Activated CD4-positive, alpha-beta T cell treated with anti-CD3 and anti-CD28 coated beads, Interleukin-2, amount 50 U/mL, for 24 hours (primary cell): ENCODE results near the gene SPOCK1.
"Not testable (repeated sequence)": the region's sequence is repeated elsewhere in the genome, so short reads cannot be mapped to it uniquely, and the experiment has no call there.

Source experiments
- DNase-seq, 2 donors: peaks; one replicate each; pipeline ENCODE4 v3.0.0-alpha.2; 2020; ENCODE audit warnings: low read depth in 1 of 2, low spot score in 1 of 2

Gene SPOCK1

DNA sequence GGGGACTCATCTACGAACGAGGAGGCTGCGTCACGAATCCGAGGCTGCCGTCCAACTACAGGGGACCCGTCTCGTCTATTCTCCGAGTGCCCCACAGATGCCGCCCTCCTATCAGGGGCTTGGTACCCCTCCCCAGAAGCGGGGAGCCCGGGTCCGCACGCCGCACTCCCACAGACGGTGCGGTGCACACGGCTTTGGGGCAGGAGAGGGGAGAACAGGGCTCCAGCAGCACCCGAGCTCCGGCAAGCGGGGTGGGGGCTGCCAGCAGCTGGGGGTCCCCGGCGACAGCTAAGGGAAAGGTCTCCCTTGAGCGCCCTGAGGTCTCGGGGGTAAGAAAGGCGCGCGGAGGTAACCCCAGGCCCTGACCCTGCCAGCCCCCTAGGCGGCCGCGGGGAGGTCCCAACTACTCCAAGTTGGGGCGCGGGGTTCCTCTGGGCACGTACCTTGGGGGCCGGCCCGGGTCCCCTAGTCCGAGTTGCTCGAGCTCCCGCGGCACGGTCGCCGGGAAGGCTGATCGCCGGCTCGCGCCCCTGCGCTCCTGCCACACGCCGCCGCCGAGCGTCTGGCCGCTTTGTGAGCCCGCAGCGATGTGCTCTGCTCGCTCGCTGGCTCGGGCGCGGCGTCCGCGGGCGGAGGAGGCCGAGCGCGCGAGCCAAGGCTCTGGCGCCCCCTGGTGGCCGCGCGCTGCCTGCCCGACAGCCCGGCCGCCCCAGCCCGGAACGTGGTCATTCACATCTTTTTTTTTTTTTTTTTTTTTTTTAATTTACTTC, at the start of gene SPOCK1:
Gene SPOCK1 (minus strand): TSS at position 591 of the 770 bp plus-strand sequence.
- DNase-seq, result peak; percentile 25 to 33

- no peak for DNase-seq
Observed at GRCh38 chr5:137545956-137546355, 46.8 kb upstream of the SPOCK1 start.

- not testable (repeated sequence) for DNase-seq
Observed at GRCh38 chr5:137535449-137535848, 36.3 kb upstream of the SPOCK1 start.

DNA sequence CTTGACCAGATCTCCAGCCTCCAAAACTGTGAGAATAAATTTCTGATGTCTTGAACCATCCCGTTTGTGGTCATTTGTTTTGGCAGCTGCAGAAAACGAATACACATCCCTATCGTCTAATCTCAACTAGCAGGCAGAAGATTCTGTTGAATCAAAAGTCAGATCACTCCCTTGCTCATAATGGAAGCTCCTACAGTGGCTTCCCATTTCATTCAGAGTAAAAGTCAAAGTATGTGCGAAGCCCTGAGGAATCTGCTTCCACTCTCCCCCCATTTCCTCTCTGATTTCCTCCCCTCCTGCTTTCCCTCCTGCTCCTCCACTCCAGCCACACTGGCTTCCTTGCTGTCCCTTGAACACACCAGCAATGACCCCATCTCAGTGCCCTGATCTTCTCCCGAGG, 34.8 kb upstream of the SPOCK1 start:
- no peak for DNase-seq

GRCh38 chr5:137531266-137531665, 32.1 kb upstream of the SPOCK1 start:
- no peak for DNase-seq

- DNase-seq, result no peak
Observed at GRCh38 chr5:137521246-137521645, 22.1 kb upstream of the SPOCK1 start.

DNA sequence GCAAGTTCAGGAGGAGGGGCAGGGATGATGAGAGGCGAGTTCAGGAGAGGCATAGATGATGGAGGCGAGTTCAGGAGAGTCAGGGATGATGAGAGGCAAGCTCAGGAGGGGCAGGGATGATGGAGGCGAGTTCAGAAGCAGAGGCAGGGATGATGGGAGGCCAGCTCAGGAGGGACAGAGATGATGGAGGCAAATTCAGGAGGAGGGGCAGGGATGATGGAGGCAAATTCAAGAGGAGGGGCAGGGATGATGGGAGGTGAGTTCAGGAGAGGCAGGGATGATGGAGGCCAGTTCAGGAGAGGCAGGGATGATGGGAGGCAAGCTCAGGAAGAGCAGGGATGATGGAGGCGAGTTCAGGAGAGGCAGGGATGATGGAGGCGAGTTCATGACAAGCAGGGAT, 17.8 kb upstream of the SPOCK1 start:
- no peak for DNase-seq

GRCh38 chr5:137516251-137516797, 17.2 kb upstream of the SPOCK1 start:
- no peak for DNase-seq

DNA sequence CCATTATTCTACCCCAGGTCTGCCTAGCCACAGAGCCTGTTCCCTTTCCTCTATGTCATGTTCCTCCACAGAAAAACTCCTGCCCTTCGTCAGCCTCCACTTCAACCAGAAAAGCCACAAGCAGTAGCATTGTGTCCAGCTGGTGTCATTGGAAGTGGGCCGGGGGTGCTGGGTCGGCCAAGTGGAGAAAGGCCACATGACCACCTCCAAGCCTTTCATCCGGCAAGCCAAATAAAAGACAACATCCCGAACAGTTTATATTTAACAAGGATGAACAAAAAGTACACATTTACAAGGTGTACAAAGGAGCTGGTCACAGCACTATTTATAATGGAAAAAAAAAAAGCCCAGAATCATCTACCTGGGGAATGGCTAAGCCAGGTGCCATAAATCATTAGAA, 16.1 kb upstream of the SPOCK1 start:
- DNase-seq, result no peak

- no peak for DNase-seq
Observed at GRCh38 chr5:137510671-137511070, 11.5 kb upstream of the SPOCK1 start.

- DNase-seq, result no peak
Observed at GRCh38 chr5:137507150-137507549, 8.0 kb upstream of the SPOCK1 start.

DNA sequence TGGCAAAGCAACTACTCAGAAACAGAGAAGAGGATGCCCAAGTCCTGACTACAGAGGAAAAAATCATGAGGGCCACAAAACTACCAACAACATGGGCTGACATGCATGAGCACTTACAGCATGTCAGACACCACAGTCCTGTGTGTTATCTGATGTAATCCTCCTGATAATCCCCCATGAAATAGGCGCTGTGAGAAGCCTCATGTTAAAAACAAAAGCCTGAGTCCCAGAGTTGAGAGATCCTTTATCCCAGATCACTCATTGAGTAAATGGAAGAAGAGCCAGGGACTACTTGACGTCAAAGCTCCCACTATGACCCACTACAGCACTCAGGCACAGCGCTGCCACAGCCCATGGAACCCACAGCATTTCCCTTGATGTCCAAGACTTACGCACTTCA, 7.2 kb upstream of the SPOCK1 start:
- DNase-seq, result no peak

GRCh38 chr5:137504916-137505315, 5.8 kb upstream of the SPOCK1 start:
- no peak for DNase-seq

GRCh38 chr5:137503456-137503855, 4.3 kb upstream of the SPOCK1 start:
- no peak for DNase-seq

- no peak for DNase-seq
Observed at GRCh38 chr5:137502632-137503031, 3.5 kb upstream of the SPOCK1 start.

DNA sequence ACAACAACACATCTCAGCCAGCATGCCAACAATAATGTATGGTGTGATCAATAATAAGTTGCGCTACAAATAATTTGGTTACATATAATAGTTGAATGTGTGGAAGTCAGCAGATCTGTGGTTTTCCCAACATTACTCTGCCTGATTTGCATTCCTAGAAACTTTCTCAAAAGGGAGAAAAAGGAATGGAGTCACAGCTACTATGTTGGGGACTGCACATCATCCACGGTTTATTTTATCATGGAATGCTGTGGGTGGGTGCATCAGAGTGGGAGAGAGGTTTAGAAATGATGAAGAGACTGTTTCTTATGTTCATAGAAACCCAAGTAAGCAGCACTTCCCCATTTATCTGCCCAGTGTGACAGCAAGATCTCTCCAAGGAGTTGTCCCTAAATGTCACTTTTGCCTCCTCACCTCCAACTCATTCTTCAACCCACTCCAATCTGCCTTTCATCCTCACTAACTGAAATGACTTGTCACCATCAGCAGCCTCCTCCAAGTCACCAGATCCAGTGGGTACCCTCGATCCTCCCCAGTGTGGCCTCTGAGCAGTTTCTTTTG, 2.8 kb upstream of the SPOCK1 start:
- no peak for DNase-seq

GRCh38 chr5:137501226-137501625, 2.1 kb upstream of the SPOCK1 start:
- no peak for DNase-seq

- DNase-seq, result no peak
Observed at GRCh38 chr5:137500615-137501225, 1.6 kb upstream of the SPOCK1 start.

- not testable (repeated sequence) for DNase-seq
Observed at GRCh38 chr5:137499506-137499847, 351 bp upstream of the SPOCK1 start.

DNA sequence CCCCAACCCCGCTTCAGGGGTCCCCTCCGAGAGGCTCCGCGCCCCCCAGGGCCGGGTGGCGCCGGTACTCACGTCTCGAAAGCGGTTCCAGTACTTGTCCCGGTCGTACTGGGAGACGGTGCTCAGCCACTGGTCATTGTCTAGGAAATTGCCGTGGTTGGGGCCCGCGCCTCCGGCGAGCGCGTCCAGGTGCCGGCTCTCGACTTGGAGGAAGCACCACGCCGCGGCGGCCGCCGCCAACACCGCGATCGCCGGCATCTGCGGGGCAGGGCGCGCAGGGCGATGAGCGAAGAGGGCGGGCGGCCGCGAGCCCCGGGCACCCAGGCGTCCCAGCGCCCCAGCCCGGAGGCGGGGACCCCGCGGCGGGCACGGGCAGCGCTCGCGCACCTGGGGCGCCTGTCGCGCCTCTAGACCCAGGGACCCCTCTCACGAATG, 808 bp downstream of the SPOCK1 start:
- no peak for DNase-seq

- DNase-seq, result no peak
Observed at GRCh38 chr5:137497396-137498290, 1.5 kb downstream of the SPOCK1 start.
